Kidney (tissue), 14 donors: ENCODE data around the gene POLL. TPM values are rescaled to one million over a fixed set of nuclear protein-coding genes. Genes with fewer than 3 reads are reported as not detected.
A peak's percentile ranks its signal among the peaks of the same experiment; 100 is the strongest.

ENCODE experiments used
- DNase-seq, 5 donors: peaks; one replicate each; pipeline ENCODE4 v3.0.0-alpha.2; 2013 to 2020
- FAIRE-seq: peaks from 2 replicates; lab custom pipeline; 2012; peaks lifted over from hg19 to GRCh38; lab: Jason Lieb, UNC
- H3K27ac ChIP-seq, 2 donors: one replicate each; pipeline ENCODE4 v1.7.0; 2013; ENCODE audit warnings: low read depth in 2 of 2, low read length in 2 of 2, inconsistent platforms in 1 of 2
- H3K27me3 ChIP-seq: one replicate; pipeline ENCODE4 v1.7.1; 2013; ENCODE audit warnings: low read length, inconsistent platforms; ENCODE audit not compliant: control insufficient read depth, insufficient read depth
- H3K36me3 ChIP-seq, 3 donors: one replicate each; pipeline versions ENCODE4 v1.7.0 to v1.7.1; 2013; ENCODE audit warnings: low read length in 3 of 3, control low read depth in 1 of 3, inconsistent platforms in 1 of 3; ENCODE audit not compliant: insufficient read depth in 3 of 3, control insufficient read depth in 2 of 3
- H3K4me1 ChIP-seq, 3 donors: one replicate each; pipeline versions ENCODE4 v1.7.0 to v1.7.1; 2013; ENCODE audit warnings: low read length in 3 of 3, inconsistent platforms in 1 of 3, low read depth in 1 of 3; ENCODE audit not compliant: control insufficient read depth in 2 of 3, insufficient read depth in 2 of 3
- H3K4me3 ChIP-seq, 3 donors: one replicate each; pipeline versions ENCODE4 v1.7.0 to v1.8.1; 2013; ENCODE audit warnings: low read length in 3 of 3, control low read depth in 1 of 3, inconsistent platforms in 1 of 3
- H3K9ac ChIP-seq, 3 donors: one replicate each; pipeline versions ENCODE4 v1.7.0 to v1.7.1; 2013; ENCODE audit warnings: low read length in 3 of 3, control low read depth in 1 of 3, inconsistent platforms in 1 of 3
- H3K9me3 ChIP-seq, 3 donors: one replicate each; pipeline versions ENCODE4 v1.7.0 to v1.7.1; 2013; ENCODE audit warnings: low read length in 3 of 3, control low read depth in 1 of 3, inconsistent platforms in 1 of 3; ENCODE audit not compliant: control insufficient read depth in 2 of 3, insufficient read depth in 1 of 3
- intact Hi-C: fragments of 100-400 bp; cut with DNase I; formaldehyde crosslinking; loops from one replicate; pipeline ENCODE4 v1.11.1; 2022
- polyA plus RNA-seq: library from polyadenylated mRNA; stranded (reverse); fragments of 350-450 nt; fragmentation: Illumina TruSeq; extraction: RNeasy Lipid Tissue Mini Kit (QIAGEN cat#74804); gene quantifications from one replicate; pipeline ENCODE4 v1.2.3, GENCODE V29; 2014; ENCODE audit warnings: low read depth, low replicate concordance; ENCODE audit not compliant: insufficient read depth
- total RNA-seq: library from RNA; stranded (reverse); fragmentation: NEBNext Ultra II Directional; extraction: Animal tissue kit (Norgen Biotek cat#: 25700); gene quantifications from one replicate; pipeline ENCODE4 v1.2.1, GENCODE V29; 2021
- TF ChIP-seq, protein P1 (sequence below): IDR thresholded peaks from 3 replicates; pipeline ENCODE4 v1.5.1; 2012; ENCODE audit warnings: mild to moderate bottlenecking, moderate library complexity, borderline replicate concordance; ENCODE audit not compliant: insufficient read depth; ENCODE audit errors: extremely low read depth
- donor health status: control.
- donor health status: control.
- donor health status: control.
- donor health status: control.
- donor health status: control.
- donor health status: DM: yes; HTN: yes; CAD: no.
- donor health status: Normal renal cell carcinoma (clear cell type).

POLL gene
- total and polyA plus RNA-seq, 2 donors from 2014 or later: 27.5 to 35.2 TPM

DNA sequence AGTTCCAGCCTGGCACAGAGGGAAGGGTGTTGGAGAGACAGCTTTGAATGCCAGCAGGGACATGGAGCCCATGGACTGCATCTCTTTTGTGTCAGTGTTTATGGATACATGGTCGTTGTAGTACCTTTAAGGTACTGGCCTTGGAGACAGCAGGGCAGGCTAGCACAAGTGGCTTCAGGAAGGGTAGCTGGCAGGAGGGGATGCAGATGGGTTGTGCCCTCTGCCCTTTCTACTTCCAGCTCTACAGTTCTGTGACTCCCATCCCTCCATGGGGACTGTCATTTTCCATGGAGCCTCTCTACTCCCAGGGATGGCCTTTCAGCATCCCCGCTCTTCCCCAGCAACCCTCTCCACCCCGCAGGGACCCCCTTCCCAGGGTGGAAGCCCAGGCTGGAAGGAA, 25.1 kb downstream of the POLL start:
- TF ChIP-seq, protein P1, sequence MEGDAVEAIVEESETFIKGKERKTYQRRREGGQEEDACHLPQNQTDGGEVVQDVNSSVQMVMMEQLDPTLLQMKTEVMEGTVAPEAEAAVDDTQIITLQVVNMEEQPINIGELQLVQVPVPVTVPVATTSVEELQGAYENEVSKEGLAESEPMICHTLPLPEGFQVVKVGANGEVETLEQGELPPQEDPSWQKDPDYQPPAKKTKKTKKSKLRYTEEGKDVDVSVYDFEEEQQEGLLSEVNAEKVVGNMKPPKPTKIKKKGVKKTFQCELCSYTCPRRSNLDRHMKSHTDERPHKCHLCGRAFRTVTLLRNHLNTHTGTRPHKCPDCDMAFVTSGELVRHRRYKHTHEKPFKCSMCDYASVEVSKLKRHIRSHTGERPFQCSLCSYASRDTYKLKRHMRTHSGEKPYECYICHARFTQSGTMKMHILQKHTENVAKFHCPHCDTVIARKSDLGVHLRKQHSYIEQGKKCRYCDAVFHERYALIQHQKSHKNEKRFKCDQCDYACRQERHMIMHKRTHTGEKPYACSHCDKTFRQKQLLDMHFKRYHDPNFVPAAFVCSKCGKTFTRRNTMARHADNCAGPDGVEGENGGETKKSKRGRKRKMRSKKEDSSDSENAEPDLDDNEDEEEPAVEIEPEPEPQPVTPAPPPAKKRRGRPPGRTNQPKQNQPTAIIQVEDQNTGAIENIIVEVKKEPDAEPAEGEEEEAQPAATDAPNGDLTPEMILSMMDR: no peak
- Histone ChIP-seq H3K9ac (no peak overlapping the region), H3K9me3 (no peaks in the 10 kb centered on the region), H3K4me1 (peaks cover 0 to 7% (median 0%) of the 10 kb centered on the region in 3 donors), H3K4me3 (no peak overlapping the region), H3K36me3 (no peaks in the 10 kb centered on the region), H3K27ac (no peak overlapping the region), H3K27me3 (peaks cover 4% of the 10 kb centered on the region)
- FAIRE-seq (no peak), DNase-seq (peak in 1 of 5 donors; percentile 3)
- intact Hi-C loops: loop anchor here (10.0 kb wide), 1 partner anchor 348 kb away; no protein-coding TSS in a partner anchor

DNA sequence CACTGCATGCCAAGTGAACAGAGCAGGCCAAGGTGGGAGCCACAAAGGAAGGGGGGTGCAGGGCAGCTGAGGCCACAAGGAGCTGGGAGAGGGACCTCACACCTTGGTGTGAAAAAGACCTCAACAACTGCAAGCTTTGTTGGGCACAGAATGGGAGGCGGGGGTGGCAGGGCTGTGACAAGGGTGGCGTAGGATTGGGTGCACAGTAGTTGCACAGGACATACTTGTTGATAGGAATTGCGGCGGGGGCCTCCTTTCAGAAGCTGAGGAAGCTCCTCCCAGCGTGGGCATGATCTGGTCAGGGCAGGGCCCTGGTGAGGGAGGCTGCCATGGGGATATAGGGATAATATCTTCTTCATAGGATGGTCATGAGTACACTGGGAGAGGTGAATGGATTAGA, 25.8 kb downstream of the POLL start:
- Histone ChIP-seq H3K4me1 (peaks cover 0 to 7% (median 0%) of the 10 kb centered on the region in 3 donors), H3K9me3 (no peaks in the 10 kb centered on the region), H3K9ac (no peak overlapping the region), H3K36me3 (no peaks in the 10 kb centered on the region), H3K27me3 (peaks cover 4% of the 10 kb centered on the region), H3K4me3 (no peak overlapping the region), H3K27ac (no peak overlapping the region)
- TF ChIP-seq, protein P1: no peak
- intact Hi-C loops: loop anchor here (10.0 kb wide), 1 partner anchor 347 kb away; no protein-coding TSS in a partner anchor
- DNase-seq: peak in 1 of 5 donors; percentile 54
- no peak for FAIRE-seq

- Histone ChIP-seq H3K9me3 (no peaks in the 10 kb centered on the region), H3K36me3 (no peaks in the 10 kb centered on the region), H3K4me3 (no peak overlapping the region), H3K4me1 (peaks cover 0 to 1% (median 0%) of the 10 kb centered on the region in 3 donors), H3K27me3 (peaks cover 4% of the 10 kb centered on the region), H3K27ac (no peak overlapping the region), H3K9ac (no peak overlapping the region)
- intact Hi-C loops: loop anchor here (10.0 kb wide), 1 partner anchor 346 kb away; no protein-coding TSS in a partner anchor
- FAIRE-seq (no peak), DNase-seq (peak in 1 of 5 donors; percentile 41)
- TF ChIP-seq, protein P1: no peak
These were observed 26.8 kb downstream of the POLL start for GRCh38 chr10:101561068-101561915.
